Measurements from ENCODE around the gene MACROD2.

Gene MACROD2

GRCh38 chr20:15033269-15033668, 1038.0 kb downstream of the MACROD2 start:
- in situ Hi-C loops (cut with MboI; ENCODE audit: low sequenced_read_pairs, unreplicated experiment) = no loop called here
- TF ChIP-seq CTCF (IDR thresholded peaks at IDR 0.05; ENCODE audit: borderline replicate concordance, control extremely low read depth, extremely low read depth, insufficient read depth, missing control alignments) = no peak
- no peak for DNase-seq (ENCODE audit: low spot score)

GRCh38 chr20:15033891-15034290, 1038.6 kb downstream of the MACROD2 start:
- TF ChIP-seq CTCF (IDR thresholded peaks at IDR 0.05; ENCODE audit: borderline replicate concordance, control extremely low read depth, extremely low read depth, insufficient read depth, missing control alignments) = no peak
- in situ Hi-C loops (cut with MboI; ENCODE audit: low sequenced_read_pairs, unreplicated experiment) = no loop called here
- DNase-seq (ENCODE audit: low spot score) = no peak

GRCh38 chr20:15036948-15037347, 1041.6 kb downstream of the MACROD2 start:
- DNase-seq (ENCODE audit: low spot score) = no peak
- in situ Hi-C loops (cut with MboI; ENCODE audit: low sequenced_read_pairs, unreplicated experiment) = no loop called here
- no peak for TF ChIP-seq CTCF (IDR thresholded peaks at IDR 0.05; ENCODE audit: borderline replicate concordance, control extremely low read depth, extremely low read depth, insufficient read depth, missing control alignments)

- in situ Hi-C loops (cut with MboI; ENCODE audit: low sequenced_read_pairs, unreplicated experiment) = no loop called here
- no peak for DNase-seq (ENCODE audit: low spot score)
- TF ChIP-seq CTCF (IDR thresholded peaks at IDR 0.05; ENCODE audit: borderline replicate concordance, control extremely low read depth, extremely low read depth, insufficient read depth, missing control alignments) = no peak
Observed at GRCh38 chr20:15039088-15039752, 1043.9 kb downstream of the MACROD2 start.

GRCh38 chr20:15042723-15043122, 1047.4 kb downstream of the MACROD2 start:
- no peak for DNase-seq (ENCODE audit: low spot score)
- in situ Hi-C loops (cut with MboI; ENCODE audit: low sequenced_read_pairs, unreplicated experiment) = no loop called here
- no peak for TF ChIP-seq CTCF (IDR thresholded peaks at IDR 0.05; ENCODE audit: borderline replicate concordance, control extremely low read depth, extremely low read depth, insufficient read depth, missing control alignments)

- no peak for DNase-seq (ENCODE audit: low spot score)
- TF ChIP-seq CTCF (IDR thresholded peaks at IDR 0.05; ENCODE audit: borderline replicate concordance, control extremely low read depth, extremely low read depth, insufficient read depth, missing control alignments) = no peak
- in situ Hi-C loops (cut with MboI; ENCODE audit: low sequenced_read_pairs, unreplicated experiment) = no loop called here
Observed at GRCh38 chr20:15045246-15045645, 1049.9 kb downstream of the MACROD2 start.

Measured in GM13976 (cell line).